ENCODE measurements around the gene ALG3. TPM values are rescaled to one million over a fixed set of nuclear protein-coding genes. Genes with fewer than 3 reads are reported as not detected.

Gene ALG3
- total and polyA plus RNA-seq, 2 experiments from 2014 or later = 76.9 to 109 TPM

GRCh38 chr3:184200825-184201224 is 47.9 kb downstream of the ALG3 start (continued):
- TF ChIP-seq ZNF462 (CRISPR knock-in tag; IDR thresholded peaks at IDR 0.05) (no peak), ZNF114 (CRISPR knock-in tag; IDR thresholded peaks at IDR 0.05) (no peak)

- no peak overlapping the region for H3K4me2 ChIP-seq
- no peak overlapping the region for H3K27ac Mint-ChIP-seq
- no peaks in the 10 kb centered on the region for H3K27me3 ChIP-seq (ENCODE audit: insufficient read depth)
- H3K27me3 Mint-ChIP-seq (ENCODE audit: insufficient read depth, low read depth, poor library complexity) = peaks cover 7% of the 10 kb centered on the region
- no peaks in the 10 kb centered on the region for H3K4me1 ChIP-seq (ENCODE audit: insufficient read depth)
- no peaks in the 10 kb centered on the region for H3K79me2 ChIP-seq (replicated peaks; ENCODE audit: insufficient read depth)
- no peaks in the 10 kb centered on the region for H3K9me3 Mint-ChIP-seq
- TF ChIP-seq CTCF (conservative IDR thresholded peaks at IDR 0.05; ENCODE audit: low read depth in 2 of 2) = peak in 1 of 2 experiments; percentile 49; a peak in 2 of 4 replicates
- TF ChIP-seq NANOG (IDR thresholded peaks at IDR 0.05; ENCODE audit: borderline replicate concordance) = no peak
- no peaks in the 10 kb centered on the region for H4K20me1 ChIP-seq (replicated peaks; ENCODE audit: insufficient read depth)
- no peak overlapping the region for H3K27ac ChIP-seq (ENCODE audit: low read depth)
- DNase-seq (ENCODE audit: low spot score) (no peak), ATAC-seq (peak; percentile 41)
- no peaks in the 10 kb centered on the region for H3K36me3 ChIP-seq (ENCODE audit: insufficient read depth)
- no peak overlapping the region for H2AFZ ChIP-seq
- no peaks in the 10 kb centered on the region for H3F3A ChIP-seq (replicated peaks; ENCODE audit: low read depth)
- H3K9me2 ChIP-seq (ENCODE audit: insufficient read depth) = no peaks in the 10 kb centered on the region
- no peak overlapping the region for H3K4me3 ChIP-seq
- no peaks in the 10 kb centered on the region for H3K4me1 Mint-ChIP-seq
- peaks cover 20% of the 10 kb centered on the region; the same call in 2 of the 3 replicates for H3K36me3 Mint-ChIP-seq (ENCODE audit: low read depth)
- H3K4me3 Mint-ChIP-seq = no peak overlapping the region
Measured at GRCh38 chr3:184198509-184198908, 50.3 kb downstream of the ALG3 start.

Data from GM23338 (cell line).